Sigmoid colon (tissue), 4 donors: ENCODE results near the gene OR1D5.

Experiments used
- EP300 ChIP-seq, 4 donors: sonication (generic); formaldehyde crosslinking; IDR thresholded peaks; one replicate each; pipeline ENCODE4 v1.6.1; 2017; ENCODE audit warnings: antibody characterized with exemption in 4 of 4
- POLR2A ChIP-seq, 2 donors: fragments of 450-650 bp; IDR thresholded peaks; one replicate each; pipeline ENCODE4 v1.6.1; 2016; ENCODE audit warnings: antibody characterized with exemption in 2 of 2, mild to moderate bottlenecking in 2 of 2, moderate library complexity in 2 of 2
- POLR2AphosphoS5 ChIP-seq, 4 donors: sonication (generic); formaldehyde crosslinking; IDR thresholded peaks; one replicate each; pipeline ENCODE4 v1.6.1; 2017; ENCODE audit warnings: antibody characterized with exemption in 4 of 4
- TF ChIP-seq, protein P1 (sequence below), 4 experiments: fragments of 450-650 bp in 3 of 4; fragments of 200-600 bp in 1 of 4; IDR thresholded peaks; one replicate each; pipeline ENCODE4 v1.5.1; 2016 to 2019; ENCODE audit warnings: antibody characterized with exemption in 4 of 4, mild to moderate bottlenecking in 3 of 4, moderate library complexity in 2 of 4

DNA sequence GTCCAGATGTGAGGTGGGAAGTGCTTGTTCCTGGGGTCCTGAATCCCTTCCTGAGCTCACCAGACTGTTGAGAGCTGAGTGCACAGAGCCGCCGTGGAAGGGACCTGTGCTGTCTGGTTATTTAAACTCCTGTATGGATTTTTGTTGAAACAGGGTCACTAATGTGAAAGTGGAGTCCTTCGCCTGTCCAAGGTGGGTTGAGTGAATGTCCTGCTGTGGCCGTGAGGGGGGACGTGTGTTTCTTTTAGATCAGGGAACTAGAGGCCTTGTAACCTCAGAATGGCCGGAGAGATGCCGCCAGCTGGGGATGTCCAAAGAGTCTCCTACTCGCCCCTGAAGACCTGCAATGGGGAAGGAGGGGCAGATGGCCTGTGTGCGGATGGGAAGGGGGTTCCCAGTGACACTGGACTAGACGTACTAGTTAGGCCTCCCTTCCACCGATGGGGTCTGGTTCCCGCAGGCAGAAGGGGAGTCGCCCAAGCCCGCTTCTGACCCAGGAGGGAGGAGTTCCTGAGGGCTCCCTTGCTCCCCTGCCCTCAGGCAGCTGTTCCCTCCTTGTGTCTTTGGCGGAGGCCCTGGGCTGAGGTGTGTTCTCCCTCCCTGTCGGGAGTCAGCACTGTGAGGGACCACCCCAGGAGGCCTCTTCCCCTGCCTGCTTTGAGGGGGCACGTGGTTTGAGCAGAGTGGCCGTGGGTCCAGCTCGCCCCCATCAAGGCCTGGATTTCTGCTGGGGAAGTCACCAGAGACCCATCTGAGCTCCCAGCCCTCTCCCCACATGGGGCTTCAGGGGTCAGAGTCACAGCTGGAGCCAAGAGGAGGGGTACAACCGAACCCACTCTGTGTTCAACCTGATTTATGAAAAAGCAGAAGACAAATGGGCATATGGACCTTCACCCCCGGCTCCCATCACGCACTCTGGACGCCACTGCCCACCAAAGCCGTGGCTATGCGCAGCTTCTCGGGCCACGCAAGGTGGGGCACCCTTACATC, 30.9 kb downstream of the OR1D5 start:
- TF ChIP-seq POLR2A (IDR thresholded peaks at IDR 0.05) (no peak), POLR2AphosphoS5 (IDR thresholded peaks at IDR 0.05) (no peak), EP300 (IDR thresholded peaks at IDR 0.05) (no peak)
- TF ChIP-seq, protein P1, sequence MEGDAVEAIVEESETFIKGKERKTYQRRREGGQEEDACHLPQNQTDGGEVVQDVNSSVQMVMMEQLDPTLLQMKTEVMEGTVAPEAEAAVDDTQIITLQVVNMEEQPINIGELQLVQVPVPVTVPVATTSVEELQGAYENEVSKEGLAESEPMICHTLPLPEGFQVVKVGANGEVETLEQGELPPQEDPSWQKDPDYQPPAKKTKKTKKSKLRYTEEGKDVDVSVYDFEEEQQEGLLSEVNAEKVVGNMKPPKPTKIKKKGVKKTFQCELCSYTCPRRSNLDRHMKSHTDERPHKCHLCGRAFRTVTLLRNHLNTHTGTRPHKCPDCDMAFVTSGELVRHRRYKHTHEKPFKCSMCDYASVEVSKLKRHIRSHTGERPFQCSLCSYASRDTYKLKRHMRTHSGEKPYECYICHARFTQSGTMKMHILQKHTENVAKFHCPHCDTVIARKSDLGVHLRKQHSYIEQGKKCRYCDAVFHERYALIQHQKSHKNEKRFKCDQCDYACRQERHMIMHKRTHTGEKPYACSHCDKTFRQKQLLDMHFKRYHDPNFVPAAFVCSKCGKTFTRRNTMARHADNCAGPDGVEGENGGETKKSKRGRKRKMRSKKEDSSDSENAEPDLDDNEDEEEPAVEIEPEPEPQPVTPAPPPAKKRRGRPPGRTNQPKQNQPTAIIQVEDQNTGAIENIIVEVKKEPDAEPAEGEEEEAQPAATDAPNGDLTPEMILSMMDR (IDR thresholded peaks at IDR 0.05): no peak
